ENCODE measurements around the gene HDAC9. TPM values are rescaled to one million over a fixed set of nuclear protein-coding genes. Genes with fewer than 3 reads are reported as not detected.

HDAC9 gene
- total RNA-seq (2016; rRNA removed; fragmentation: Illumina TruSeq; extraction: Trizol) (0.06 and 0.07 TPM in 2 replicates), polyA plus RNA-seq (2011; rRNA removed) (0.05 and 0.09 TPM in 2 replicates), polyA minus RNA-seq (2011; rRNA and poly(A)+ RNA removed; ENCODE audit: low replicate concordance) (1.6 TPM in 1 of 2 replicates, not detected in the other), Bru-seq, nascent RNA (percentile 11 among the genes with signal in this experiment), BruChase-seq, experiment 1, labeled RNA remaining after a 6-hour chase (percentile 7 among the genes with signal in this experiment), BruChase-seq, experiment 2, labeled RNA remaining after a 2-hour chase (percentile 12 among the genes with signal in this experiment)
- not detected in 2 replicates for total RNA-seq (2016; cell fraction: cytosol; rRNA removed; fragmentation: Illumina TruSeq; extraction: Trizol; ENCODE audit: low read depth)
- total RNA-seq (2016; cell fraction: insoluble cytoplasmic fraction; rRNA removed; fragmentation: Illumina TruSeq; extraction: Trizol) = 0.12 and 0.15 TPM in 2 replicates
- total RNA-seq (2016; cell fraction: membrane; rRNA removed; fragmentation: Illumina TruSeq; extraction: Trizol) = 0.03 and 0.10 TPM in 2 replicates
- total RNA-seq (2016; cell fraction: nucleus; rRNA removed; fragmentation: Illumina TruSeq; extraction: Trizol) = not detected in 2 replicates
- 0.04 TPM in 1 of 2 replicates, not detected in the other for polyA plus RNA-seq (2011; cell fraction: cytosol; rRNA removed)
- polyA plus RNA-seq (2011; cell fraction: nucleus; rRNA removed) = 0.07 and 0.10 TPM in 2 replicates
- polyA plus RNA-seq (2012) = not detected in 2 replicates
- polyA plus RNA-seq (2016; cell fraction: cytosol; fragmentation: Illumina TruSeq; extraction: Trizol; ENCODE audit: low read depth) = not detected in 2 replicates
- 0.11 and 0.14 TPM in 2 replicates for polyA plus RNA-seq (2016; cell fraction: insoluble cytoplasmic fraction; fragmentation: Illumina TruSeq; extraction: Trizol; ENCODE audit: low read depth)
- not detected in 2 replicates for polyA plus RNA-seq (2016; cell fraction: membrane; fragmentation: Illumina TruSeq; extraction: Trizol; ENCODE audit: low read depth)
- polyA plus RNA-seq (2016; cell fraction: nucleus; fragmentation: Illumina TruSeq; extraction: Trizol; ENCODE audit: insufficient read depth, low read depth) = not detected in 2 replicates
- not detected in 2 replicates for polyA minus RNA-seq (2011; cell fraction: cytosol; rRNA and poly(A)+ RNA removed)
- polyA minus RNA-seq (2011; cell fraction: nucleus; rRNA and poly(A)+ RNA removed) = 0.25 and 0.64 TPM in 2 replicates
- long read RNA-seq, experiment 1 = 0 reads
- long read RNA-seq, experiment 2 = 0 reads

DNA sequence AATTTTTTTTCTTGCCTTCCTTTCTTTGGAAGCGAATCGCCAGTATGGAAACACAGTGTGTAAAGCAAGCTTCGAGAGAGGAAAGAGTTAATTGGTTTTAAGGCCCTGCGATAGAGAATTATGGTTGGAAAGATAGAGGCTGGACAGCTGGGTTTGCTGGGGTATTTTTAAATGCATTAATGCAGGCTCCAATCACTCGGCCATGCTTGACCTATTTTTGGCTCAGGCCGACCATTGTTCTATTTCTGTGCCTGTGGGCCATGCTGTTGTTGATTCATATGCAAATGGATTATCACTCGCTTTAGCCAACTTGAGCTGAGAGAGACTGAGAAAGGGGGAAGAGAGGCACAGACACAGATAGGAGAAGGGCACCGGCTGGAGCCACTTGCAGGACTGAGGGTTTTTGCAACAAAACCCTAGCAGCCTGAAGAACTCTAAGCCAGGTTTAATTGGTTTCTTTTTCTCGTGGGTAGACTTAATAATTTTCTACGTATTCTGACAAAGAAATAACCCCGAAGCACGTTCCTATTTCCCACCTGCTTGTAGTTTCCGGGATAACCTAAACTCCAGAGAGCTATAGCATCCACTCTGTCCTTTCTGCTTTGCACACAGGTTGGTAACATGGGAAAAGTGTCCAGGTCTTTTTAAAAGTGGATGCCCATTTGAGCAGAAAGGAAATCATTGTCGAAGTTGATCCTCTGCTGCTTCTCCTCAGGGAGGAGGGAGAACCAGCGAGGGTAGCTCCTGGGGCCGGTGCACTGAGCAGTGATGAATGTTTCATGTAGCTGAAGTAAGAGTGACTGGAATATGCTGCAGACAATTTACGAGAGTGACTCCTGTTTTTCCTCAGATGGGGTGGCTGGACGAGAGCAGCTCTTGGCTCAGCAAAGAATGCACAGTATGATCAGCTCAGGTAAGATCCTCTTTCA lies at the start of gene HDAC9:
Gene HDAC9, plus strand, starts transcription at position 338 of the 929 bp plus-strand sequence. Its CDS starts 554 bp downstream, at position 892.
- Histone ChIP-seq H3K9me3 (ENCODE audit: low read length) (no peaks in the 10 kb centered on the region), H3K27me3 (ENCODE audit: control insufficient read depth in 1 of 2, insufficient read depth in 2 of 2, low read length in 2 of 2) (no peaks in the 10 kb centered on the region), H3K4me2 (ENCODE audit: low read depth, low read length) (no peak within 1 kb of the TSS), H3K79me2 (ENCODE audit: insufficient read depth, low read length) (no peaks in the 10 kb centered on the region), H3K9ac (ENCODE audit: insufficient read depth, low read depth, low read length) (no peak within 1 kb of the TSS), H4K20me1 (ENCODE audit: insufficient read depth, low read length) (no peaks in the 10 kb centered on the region), H3K4me3 (replicated peaks in 1 of 3; ENCODE audit: insufficient read depth in 1 of 3, low read depth in 2 of 3, low read length in 3 of 3) (no peak within 1 kb of the TSS), H3K36me3 (replicated peaks in 1 of 2; ENCODE audit: control insufficient read depth in 1 of 2, insufficient read depth in 2 of 2, low read length in 2 of 2) (no peaks in the 10 kb centered on the region), H3K27ac (ENCODE audit: extremely low read length, insufficient read depth, low read length) (no peak within 1 kb of the TSS), H2AFZ (ENCODE audit: low read length) (peak within 1 kb of the TSS; percentile 49), H3K4me1 (ENCODE audit: insufficient read depth, low read length) (no peaks in the 10 kb centered on the region)
- TF ChIP-seq EZH2 (conservative IDR thresholded peaks at IDR 0.05; ENCODE audit: low read depth, low read length) (no peak), ZNF678 (CRISPR knock-in tag; IDR thresholded peaks at IDR 0.05) (no peak), HNRNPL (IDR thresholded peaks at IDR 0.05; ENCODE audit: low read depth, low read length) (no peak), CENPX (CRISPR knock-in tag; IDR thresholded peaks at IDR 0.05) (no peak), ARNT (IDR thresholded peaks at IDR 0.05) (no peak), PAX8 (CRISPR knock-in tag; IDR thresholded peaks at IDR 0.05; ENCODE audit: borderline replicate concordance) (no peak), ZNF326 (CRISPR knock-in tag; IDR thresholded peaks at IDR 0.05; ENCODE audit: borderline replicate concordance) (no peak)
- intact Hi-C loops (cut with micrococcal nuclease; ENCODE audit: unreplicated experiment) = no loop called here
- in situ Hi-C loops (cut with HindIII; ENCODE audit: extremely low pct_ligation_motif_present, low pct_unique_long_range_greater_than_20kb) = no loop called here
- FAIRE-seq = no peak
- BruUV-seq (replicated peaks) = no TSS peak
- ATAC-seq = no peak
- 7% methylated on average over 18 of the region's 18 CpGs for WGBS (ENCODE audit: low lambda C conversion rate)
- DNase-seq (ENCODE audit: low spot score) = no peak
- CTCF ChIA-PET (ENCODE audit: low intra/inter-chr PET ratio, low total read pairs) = no interaction called here
- POLR2A ChIA-PET = no interaction called here
